Measurements from ENCODE around the gene IL36B.
"Not testable (repeated sequence)": the region's sequence is repeated elsewhere in the genome, so short reads cannot be mapped to it uniquely, and the experiment has no call there.

The IL36B gene

GRCh38 chr2:113052396-113052917 is at the start of gene IL36B:
Gene IL36B (minus strand): TSS chr2:113052867.
- DNase-seq, result no peak

DNA sequence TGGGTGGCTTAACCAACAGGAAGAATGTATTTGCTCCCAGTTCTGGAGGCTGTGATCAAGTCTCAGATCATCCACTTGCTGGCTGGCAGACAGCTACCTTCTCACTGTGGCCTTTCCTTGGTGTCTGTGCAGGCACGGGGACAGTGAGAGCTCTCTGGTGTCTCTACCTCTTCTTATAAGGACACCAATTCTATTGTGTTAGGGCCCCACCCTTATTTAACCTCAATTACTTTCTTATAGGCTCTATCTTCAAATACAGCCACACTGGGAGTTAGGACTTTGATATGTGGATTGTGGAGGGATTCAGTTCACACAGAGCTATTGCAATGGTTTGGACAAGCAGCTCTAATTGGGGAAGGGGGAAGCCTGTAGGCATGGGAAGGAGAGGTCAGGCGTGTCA is 49.5 kb upstream of the IL36B start:
- DNase-seq, result no peak

- no peak for DNase-seq
Measured at GRCh38 chr2:113098532-113098931, 45.9 kb upstream of the IL36B start.

GRCh38 chr2:113098041-113098440 is 45.4 kb upstream of the IL36B start:
- DNase-seq, result no peak

DNA sequence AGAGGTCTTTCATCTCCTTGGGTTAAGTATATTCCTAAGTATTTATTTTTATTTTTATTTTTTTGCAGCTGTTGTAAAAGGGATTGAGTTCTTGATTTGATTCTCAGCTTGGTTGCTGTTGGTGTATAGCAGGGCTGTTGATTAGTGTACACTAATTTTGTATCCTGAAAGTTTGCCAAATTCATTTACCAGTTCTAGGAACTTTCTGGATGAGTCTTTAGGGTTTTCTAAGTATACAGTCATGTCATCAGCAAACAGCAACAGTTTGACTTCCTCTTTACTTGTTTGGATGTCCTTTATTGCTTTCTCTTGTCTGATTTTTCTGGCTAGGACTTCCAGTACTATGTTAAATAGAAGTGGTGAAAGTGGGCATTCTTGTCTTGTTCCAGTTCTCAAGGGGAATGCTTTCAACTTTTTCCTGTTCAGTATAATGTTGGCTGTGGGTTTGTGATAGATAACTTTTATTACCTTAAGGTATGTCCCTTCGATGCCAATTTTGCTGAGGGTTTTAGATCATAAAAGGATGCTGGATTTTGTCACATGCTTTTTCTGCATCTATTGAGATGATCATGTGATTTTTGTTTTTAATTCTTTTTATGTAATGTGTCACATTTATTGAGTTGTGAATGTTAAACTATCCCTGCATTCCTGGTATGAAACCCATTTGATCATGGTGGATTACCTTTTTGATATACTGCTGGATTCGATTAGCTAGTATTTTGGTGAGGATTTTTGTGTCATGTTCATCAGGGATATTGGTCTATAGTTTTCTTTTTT is 44.4 kb upstream of the IL36B start:
- not testable (repeated sequence) for DNase-seq

DNA sequence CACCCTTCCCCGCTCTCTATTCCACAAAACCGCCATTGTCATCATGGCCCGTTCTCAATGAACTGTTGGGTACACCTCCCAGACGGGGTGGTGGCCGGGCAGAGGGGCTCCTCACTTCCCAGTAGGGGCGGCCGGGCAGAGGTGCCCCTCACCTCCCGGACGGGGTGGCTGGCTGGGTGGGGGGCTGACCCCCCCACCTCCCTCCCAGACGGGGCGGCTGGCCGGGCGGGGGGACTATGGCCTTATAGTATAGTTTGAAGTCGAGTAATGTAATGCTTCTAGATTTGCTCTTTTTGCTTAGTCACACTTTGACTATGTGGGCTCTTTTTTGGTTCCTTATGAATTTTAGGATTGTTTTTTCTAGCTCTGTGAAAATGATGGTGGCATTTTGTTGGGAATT is 43.6 kb upstream of the IL36B start:
- not testable (repeated sequence) for DNase-seq

GRCh38 chr2:113093613-113093977 is 40.9 kb upstream of the IL36B start:
- no peak for DNase-seq

DNA sequence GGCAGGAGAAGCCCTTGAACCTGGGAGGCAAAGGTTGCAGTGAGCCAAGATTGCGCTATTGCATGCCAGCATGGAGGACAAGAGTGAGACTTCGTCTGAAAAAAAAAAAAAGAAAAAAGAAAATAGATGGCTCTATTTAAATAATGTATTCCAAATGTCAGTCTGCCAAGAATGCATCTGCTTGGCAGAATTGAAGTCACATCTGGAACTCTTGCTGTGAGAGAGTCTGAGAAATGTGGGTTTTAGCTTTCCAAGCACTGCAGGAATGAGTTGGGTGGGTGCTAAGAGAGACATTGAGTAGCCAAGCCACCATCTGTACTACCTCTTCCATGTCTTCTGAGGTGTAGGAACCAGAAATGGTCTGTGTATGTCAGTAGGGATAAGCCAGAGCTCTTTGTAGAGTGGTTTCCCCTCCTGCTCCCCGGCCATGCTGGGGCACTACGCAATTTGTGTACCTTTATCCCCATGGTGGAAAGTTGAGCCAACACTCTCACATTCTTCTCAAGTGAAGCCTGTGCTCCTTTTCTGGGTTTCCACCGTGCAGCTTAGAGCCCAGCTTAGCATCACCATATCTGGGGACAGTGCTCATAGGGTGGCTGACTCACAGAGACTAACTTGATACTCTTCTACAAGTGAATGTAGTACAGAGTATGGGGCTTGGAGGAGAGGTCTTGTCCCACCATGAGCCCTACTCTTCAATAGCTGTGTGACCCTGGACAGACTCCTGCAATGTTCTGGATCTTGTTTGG is 40.4 kb upstream of the IL36B start:
- DNase-seq, result no peak

DNA sequence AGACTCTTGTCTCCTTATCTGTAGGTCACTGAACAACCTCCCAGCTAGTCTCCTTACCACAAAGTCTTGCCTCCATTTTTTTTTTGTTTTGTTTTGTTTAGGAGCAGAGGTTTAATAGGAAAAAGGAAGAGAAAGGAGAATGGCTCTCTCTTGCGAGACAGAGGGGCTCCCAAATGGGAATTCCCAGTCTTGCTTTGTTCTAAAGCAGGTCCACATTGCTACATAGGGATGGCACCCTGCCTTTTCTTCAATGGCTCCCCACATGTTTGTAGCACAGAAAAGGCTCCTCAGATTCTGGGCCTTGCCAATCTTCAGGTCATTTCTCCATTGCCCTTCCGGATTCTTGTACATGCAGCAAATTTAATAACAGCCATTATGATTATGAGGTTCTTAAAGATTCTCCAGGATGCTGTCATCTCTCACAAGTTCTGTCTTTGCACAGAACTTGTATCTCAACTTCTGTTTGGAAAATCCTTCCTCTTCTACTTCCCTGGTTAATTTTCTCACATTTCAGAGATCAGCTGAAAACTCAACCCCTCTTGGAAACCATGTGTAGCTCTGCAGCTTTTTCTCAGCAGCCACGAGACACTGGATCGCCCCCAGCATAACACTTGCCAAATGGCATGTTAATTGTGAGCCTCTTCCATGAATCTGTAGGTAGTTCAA is 38.7 kb upstream of the IL36B start:
- no peak for DNase-seq

- DNase-seq, result peak; percentile 48 to 58
Measured at GRCh38 chr2:113089916-113090315, 37.2 kb upstream of the IL36B start.

- DNase-seq, result no peak
Measured at GRCh38 chr2:113088213-113088992, 35.7 kb upstream of the IL36B start.

- no peak for DNase-seq
Measured at GRCh38 chr2:113085542-113085941, 32.9 kb upstream of the IL36B start.

DNA sequence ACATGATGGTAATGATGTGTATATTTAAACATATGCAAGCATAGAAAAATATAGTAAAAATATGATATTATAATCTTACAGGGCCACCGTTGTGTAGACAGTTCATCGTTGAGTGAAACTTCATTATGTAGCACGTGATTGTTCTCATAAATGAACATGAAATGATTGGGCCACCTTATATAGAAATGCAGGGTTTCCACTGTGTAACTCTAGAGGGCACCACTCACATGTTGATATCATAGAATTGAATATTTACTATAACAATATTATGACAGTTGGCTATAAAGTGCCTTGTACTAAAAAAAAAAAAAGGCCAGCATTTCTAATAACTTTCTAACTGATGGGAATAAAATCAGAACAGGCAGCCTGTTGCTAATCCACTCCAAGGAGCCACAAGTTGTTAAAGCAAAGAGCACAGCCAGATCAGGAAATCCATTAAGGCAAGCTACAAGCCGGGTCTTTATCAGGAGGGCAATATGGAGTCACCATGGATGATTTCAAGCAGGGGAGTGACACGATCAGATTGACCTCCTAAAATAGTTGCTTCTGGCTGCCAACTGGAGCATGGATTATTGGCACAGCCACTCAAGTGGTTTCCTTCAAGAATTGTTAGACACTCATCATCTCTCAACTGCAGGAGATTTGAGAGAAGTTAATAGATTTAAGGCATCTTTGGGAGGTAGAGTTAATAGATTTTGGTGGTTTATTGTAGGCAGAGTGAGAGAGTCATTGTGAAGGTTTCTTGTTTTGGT is 31.8 kb upstream of the IL36B start:
- peak; percentile 55 to 75 for DNase-seq

DNA sequence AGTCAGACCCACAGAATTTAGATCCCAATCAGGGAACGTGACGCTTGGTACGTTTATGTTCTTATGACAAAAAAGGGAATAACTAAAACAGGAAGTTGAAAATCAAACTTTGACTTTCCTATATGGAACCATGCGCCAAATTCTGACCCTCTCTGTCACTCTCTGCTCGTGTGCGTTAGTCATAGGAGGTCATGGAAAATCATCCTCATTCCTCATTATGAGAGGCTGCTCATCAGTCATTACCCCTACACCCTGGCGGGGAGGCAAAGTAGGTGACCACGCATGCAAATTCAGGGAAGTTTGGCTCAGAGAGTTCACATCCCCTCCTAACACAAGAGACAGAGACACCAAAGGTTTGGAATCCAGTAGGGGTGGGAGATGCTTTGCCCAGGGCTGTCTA is 30.6 kb upstream of the IL36B start:
- DNase-seq, result no peak

- DNase-seq, result no peak
Measured at GRCh38 chr2:113081488-113082210, 29.0 kb upstream of the IL36B start.

DNA sequence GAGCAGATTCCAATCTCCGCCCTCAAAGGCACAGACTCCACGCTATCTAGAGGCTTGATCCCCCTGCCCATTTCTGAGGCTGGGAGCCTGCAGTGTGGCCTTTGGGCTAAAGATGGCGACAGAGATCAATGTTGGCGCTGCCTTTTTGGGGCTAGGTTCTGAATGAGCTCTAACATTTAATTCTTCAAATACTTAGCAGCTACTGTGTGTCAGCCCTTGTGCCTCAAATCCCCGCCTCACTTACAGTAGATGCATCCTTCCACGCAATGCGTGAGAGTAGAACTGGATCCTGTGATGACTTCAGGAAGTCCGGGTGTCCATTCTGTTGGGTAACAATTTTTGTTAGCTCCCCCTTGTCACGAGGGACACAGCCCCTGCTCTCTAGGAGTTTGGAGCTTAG is 27.5 kb upstream of the IL36B start:
- DNase-seq, result peak; percentile 51 to 65

- no peak for DNase-seq
Measured at GRCh38 chr2:113079131-113079530, 26.5 kb upstream of the IL36B start.

DNA sequence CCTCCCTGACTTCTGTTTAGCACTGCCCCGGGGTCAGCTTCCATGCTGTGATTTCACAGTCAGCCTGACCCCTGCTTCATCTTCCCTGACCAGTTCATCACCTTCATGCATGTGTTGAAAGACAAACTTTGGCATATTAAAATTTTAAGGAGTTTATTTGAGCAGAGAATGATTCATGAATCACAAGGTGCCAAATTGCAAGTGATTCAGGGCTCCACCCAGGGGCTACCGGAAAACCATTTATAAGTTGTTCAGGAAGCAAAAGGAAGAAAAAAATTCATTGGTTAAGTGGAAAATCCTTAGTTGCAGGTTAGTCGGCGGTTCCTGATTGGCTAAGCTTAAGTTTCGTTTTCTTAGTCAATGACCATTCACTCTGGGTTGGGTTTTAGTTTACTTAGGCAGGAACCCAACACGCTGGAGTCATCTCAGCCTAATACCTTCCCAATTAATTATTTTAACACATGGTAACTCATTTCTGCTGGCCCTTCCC is 25.7 kb upstream of the IL36B start:
- no peak for DNase-seq

DNA sequence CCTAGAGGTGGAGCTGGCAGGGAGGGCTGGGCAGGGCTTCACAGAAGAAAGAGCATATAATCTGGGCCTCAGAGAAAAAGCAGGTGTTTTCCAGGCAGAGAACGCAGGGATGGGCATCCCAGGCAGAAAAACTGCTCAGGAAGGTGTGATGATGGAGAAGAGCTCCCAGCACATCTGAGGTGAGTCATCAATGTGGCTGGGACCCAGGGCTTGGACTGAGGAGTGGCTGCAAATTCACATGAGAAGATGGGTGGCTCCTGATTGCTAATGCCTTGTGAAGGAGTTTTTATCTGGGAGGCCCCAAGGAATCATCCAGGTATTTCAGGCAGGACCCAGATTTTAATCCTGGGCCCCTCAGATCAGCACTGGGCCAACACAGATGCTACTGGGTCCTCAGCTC is 25.3 kb upstream of the IL36B start:
- DNase-seq, result no peak

GRCh38 chr2:113076954-113077669 is 24.4 kb upstream of the IL36B start:
- DNase-seq, result no peak

- no peak for DNase-seq
Measured at GRCh38 chr2:113075600-113075999, 22.9 kb upstream of the IL36B start.

Measured in Kasumi-1 (cell line).